HG03442 (cell line): Measurements from ENCODE around the gene CDC42BPB.
"Not testable (repeated sequence)": the region's sequence is repeated elsewhere in the genome, so short reads cannot be mapped to it uniquely, and the experiment has no call there.

Experiments used
- ATAC-seq: cut with Tn5 transposase; IDR thresholded peaks from one replicate; pipeline ENCODE4 v1.9.1; 2021; ENCODE audit warnings: mild to moderate bottlenecking, moderate library complexity; ENCODE audit not compliant: unreplicated experiment

The CDC42BPB gene

GRCh38 chr14:102931580-102932285, 125.6 kb downstream of the CDC42BPB start:
- no peak for ATAC-seq

- no peak for ATAC-seq
Observed at GRCh38 chr14:102930753-102931579, 126.4 kb downstream of the CDC42BPB start.

DNA sequence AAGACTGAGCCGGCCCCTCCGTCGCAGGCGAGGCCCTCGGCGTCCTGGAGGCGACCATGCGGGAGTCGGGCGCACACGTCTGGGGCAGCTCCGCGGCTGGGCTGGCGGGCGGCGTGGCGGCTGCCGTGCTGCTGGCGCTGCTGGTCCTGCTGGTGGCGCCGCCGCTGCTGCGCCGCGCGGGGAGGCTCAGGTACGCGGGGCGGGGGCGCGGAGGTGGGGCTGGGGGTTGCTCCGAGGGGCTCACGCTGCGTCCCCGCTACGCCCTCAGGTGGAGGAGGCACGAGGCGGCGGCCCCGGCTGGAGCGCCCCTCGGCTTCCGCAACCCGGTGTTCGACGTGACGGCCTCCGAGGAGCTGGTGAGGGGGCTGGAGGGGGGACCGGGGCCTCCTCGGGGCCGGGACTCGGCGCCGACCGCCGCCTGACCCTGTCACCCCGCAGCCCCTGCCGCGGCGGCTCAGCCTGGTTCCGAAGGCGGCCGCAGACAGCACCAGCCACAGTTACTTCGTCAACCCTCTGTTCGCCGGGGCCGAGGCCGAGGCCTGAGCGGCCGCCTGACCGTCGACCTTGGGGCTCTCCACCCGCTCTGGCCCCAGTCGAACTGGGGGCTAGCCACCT, 127.1 kb downstream of the CDC42BPB start:
- no peak for ATAC-seq

- ATAC-seq, result no peak
Observed at GRCh38 chr14:102929241-102930137, 127.9 kb downstream of the CDC42BPB start.

DNA sequence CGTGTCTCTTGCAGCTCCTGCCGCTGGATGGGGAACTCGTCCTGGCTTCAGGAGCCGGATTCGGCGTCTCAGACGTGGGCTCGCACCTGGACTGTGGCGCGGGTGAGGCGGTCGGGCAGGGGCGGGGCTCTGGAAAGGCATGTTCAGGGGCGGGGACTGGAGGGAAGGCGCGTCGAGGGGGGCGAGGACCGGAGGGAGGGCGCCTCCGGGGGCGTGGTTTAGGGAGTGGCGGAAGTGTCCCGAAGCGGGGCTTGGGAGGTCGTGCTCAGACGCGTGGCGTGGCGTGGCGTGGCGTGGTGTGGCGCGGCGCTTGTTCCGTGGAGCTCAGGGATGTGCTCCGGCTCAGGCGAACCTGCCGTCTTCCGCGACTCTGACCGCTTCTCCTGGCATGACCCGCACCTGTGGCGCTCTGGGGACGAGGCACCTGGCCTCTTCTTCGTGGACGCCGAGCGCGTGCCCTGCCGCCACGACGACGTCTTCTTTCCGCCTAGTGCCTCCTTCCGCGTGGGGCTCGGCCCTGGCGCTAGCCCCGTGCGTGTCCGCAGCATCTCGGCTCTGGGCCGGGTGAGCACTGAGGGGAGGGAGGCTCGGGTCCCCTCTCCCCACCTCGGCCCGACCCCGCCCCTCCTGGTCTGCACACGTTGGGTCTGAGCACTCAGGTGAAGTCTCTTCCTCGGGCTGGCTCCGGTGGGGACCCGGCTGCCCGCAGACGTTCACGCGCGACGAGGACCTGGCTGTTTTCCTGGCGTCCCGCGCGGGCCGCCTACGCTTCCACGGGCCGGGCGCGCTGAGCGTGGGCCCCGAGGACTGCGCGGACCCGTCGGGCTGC, 128.7 kb downstream of the CDC42BPB start:
- no peak for ATAC-seq

DNA sequence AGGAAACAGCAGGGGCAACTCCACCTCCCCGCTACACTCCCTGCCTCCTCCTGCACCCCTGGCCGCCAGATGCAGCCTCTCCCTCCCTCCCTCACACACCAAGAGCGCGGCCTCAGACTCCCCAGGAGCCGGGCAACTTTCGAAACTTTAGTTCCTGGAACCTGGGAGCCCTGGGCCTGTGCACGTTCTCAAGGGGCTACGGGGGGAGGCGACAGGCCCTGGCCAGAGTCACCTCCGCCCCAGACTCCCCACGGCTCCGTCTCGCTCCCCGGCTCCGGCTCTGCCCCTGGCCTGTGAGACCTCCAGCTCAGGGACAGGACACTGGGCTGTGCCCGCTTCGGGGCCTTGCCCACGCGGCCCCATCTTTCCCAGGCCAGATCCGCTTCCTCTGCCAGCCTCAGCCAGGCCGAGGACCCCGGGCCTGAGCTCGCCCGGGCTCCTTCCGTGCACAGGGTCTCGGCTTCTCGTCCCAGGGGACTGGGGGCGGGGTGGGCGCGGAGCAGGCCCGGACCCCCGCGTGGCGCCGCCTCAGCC, 129.4 kb downstream of the CDC42BPB start:
- no peak for ATAC-seq

DNA sequence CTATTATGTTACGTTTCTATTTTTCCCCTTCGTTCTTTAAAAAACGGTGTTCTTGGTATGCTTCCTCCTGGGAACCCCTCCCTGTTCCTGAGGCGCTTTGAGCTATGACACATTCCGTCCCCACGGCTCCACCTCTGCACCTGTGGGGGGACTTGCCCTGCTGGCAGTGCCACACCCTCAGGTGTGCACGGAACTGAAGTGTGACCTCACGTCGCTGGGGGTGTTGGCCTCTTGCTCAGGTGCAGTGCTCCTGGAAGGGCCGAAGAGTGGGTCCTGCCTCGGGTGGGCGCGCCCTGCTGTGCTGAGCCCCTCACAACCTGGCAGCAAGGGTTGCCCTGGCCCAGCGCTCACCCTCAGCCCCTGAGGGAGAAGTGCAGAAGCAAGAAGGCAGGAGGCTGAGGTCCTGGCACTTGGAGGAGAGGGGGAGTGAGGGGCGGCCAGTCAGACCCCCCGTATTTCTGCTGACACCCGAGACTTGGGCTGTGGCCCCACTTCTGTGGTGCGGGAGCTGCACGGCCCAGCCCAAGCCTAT, 129.9 kb downstream of the CDC42BPB start:
- no peak for ATAC-seq

GRCh38 chr14:102926840-102927239, 130.5 kb downstream of the CDC42BPB start:
- ATAC-seq, result not testable (repeated sequence)

DNA sequence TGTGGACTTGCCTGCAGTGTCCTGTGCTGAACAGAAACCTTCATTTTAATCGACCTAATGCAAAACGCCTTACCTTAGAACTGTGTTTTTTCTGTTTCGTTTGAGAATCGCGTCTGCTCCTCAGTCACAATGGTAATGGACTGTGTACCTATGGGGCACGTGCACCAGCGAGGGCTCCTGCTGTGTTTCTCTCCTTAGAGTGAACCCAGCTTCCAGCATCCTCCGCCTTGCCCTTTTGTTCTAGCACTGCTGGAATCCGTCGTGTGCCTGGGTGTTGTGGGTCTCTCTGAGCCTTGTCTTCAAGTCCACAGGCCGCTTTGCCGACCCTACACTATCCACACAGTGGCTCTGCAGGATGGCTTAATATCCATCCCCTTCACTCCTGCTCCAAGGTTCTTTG, 131.2 kb downstream of the CDC42BPB start:
- no peak for ATAC-seq

- ATAC-seq, result no peak
Observed at GRCh38 chr14:102925646-102926045, 131.7 kb downstream of the CDC42BPB start.

DNA sequence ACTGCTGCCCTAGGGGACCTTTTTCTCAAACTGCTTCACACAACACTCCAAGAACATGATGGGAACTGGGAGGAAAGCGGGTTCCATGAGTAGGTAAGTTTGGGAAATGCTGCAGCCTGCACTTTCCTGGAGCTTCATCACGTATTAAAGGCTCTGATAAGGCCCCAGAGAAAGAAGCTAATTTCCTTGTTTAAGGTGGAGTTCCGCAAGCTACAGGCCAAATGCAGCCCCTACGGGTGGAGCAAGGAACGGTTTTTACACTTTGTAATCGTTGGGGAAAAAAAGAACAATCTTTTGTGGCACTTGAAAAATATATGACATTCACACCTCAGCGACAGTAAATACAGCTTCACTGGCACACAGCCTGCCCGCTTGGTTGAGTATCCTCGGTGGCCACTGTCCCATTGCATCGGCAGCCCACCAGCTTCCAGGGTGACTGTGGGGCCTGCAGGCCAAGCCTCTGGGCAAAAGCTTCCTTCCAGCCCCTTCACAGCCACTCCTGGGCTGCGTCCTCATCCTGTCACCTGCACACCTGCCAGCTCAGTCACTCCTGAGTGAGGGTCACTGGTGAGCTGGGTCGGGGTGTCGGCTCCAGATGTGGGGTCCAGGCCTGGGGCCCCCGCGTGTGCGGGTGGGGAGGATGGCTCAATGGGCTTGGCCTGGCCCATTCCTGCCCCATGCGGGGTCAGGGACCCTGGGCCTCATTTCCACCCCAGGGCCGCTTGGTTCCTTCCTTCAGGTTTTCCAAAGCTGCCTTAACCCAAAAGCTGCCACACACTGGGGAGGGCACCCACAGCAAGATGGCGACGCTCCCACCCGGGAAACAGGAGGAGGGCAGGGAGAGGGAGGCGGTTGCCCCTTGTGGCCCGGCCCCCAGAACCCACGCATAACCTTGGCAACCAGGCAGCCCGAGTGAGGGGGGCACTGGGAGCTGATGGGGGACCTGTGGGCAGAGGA, 132.4 kb downstream of the CDC42BPB start:
- ATAC-seq, result no peak

- ATAC-seq, result no peak
Observed at GRCh38 chr14:102923925-102924486, 133.3 kb downstream of the CDC42BPB start.

DNA sequence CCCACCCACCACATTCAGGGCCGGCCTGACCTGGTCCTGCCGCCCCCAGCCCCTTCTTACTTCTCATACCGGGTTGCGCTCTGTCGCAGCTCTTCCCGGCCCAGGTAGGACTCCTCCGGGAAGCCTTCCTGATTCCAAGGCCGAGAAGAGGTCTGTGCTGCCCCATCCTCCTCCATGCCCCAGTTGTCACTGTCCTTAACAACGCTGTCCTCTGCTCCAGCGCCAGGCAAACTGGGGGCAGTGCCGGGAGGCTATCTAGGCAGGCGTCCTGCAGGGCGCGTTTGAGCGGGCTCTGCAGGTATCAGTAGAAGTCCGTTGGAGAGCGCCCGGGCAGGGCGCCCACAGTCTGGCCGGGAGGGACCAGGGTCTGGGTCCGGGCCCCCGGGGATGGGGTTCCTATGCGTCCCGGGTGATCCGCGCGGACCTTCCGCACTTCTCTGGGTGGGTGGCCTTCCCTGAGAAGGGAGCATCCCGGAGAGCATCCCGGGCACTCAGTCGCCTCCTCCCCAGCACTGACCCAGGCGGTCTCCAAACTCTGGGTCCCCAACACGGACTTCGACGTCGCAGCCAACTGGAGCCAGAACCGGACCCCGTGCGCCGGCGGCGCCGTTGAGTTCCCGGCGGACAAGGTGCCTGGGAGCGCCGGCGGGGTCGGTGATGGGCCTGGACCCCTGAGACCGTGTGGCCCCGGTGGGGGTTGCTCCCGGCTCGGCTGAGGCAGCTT, 134.0 kb downstream of the CDC42BPB start:
- ATAC-seq, result no peak

- ATAC-seq, result no peak
Observed at GRCh38 chr14:102922490-102923200, 134.7 kb downstream of the CDC42BPB start, which contains the start of gene AMN. Gene AMN, plus strand, starts transcription at chr14:102922663. Its CDS starts 26 bp downstream, at chr14:102922689.

DNA sequence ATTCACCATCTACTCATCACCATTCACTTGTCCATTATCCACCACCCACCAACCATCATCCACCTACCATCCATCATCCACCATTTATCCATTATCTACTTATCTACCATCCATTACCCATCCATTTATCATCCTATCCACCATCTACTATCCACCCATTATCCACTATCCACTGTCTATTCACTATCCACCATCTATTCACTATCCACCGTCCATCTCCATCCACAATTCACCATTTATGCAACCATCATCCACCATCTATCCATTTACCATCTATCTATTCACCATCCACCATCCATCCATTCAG, 136.4 kb downstream of the CDC42BPB start:
- ATAC-seq, result no peak

DNA sequence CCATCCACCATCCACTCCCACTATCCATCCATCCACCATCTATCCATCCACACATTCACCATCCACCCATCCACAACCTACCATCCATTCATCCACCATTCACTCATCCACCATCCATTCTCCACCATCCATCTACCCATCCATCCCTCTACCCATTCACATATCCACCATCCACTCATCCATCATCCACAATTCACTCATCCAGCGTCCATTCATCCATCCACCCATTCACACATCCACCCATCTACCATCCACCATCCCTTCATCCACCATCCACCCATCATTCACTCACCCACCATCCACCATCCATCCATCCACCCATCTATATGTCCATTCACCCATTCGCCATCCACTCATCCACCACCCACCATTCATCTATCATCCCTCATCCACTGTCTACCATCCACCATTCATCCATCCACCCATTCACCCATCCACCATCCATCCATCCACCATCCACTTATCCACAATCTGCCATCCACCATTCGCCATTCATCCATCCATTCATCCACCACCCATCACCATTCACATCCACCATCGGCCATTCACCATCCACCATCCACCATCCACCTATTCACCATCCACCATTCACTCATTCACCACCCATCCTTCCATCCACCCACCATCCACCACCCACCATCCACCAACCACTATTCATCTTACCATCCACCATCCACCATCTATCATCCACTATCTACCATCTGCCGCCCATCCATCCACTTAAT, 136.9 kb downstream of the CDC42BPB start:
- no peak for ATAC-seq
